ENCODE results near the gene CENPB. TPM values are rescaled to one million over a fixed set of nuclear protein-coding genes. Genes with fewer than 3 reads are reported as not detected.

CENPB gene
- total and polyA plus RNA-seq, 2 of the 4 experiments (the other 2 are of a cell fraction): 45.7 to 59.1 TPM

DNA sequence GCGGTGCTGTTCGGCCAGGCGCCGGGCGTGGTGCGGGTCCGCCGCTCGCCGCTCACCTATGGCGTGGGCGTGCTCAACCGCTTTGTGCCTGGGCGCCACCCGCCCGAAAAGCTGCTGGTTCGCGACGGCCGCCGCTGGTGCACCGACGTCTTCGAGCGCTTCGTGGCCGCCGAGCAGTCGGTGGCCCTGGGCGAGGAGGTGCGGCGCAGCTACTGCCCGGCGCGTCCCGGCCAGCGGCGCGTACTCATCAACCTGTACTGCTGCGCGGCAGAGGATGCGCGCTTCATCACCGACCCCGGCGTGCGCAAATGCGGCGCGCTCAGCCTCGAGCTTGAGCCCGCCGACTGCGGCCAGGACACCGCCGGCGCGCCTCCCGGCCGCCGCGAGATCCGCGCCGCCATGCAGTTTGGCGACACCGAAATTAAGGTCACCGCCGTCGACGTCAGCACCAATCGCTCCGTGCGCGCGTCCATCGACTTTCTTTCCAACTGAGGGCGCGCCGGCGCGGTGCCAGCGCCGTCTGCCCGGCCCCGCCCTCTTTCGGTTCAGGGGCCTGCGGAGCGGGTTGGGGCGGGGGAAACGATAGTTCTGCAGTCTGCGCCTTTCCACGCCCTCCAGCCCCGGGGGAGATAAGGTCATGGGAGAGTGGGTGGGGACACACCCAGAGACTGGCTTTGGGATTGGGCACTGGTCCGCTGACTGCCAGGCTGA lies 34.7 kb downstream of the CENPB start:
- H2BK120ac ChIP-seq (ENCODE audit: low read depth, low read length): no peak overlapping the region
- WGBS, 2 experiments (ENCODE audit: extremely low coverage in 2 of 2, insufficient read length in 1 of 2): 67% methylated on average over 95 of the region's 95 CpGs; no CpG with 5 or more reads in 1 of the 2 experiments
- CTCF ChIA-PET: interaction anchor here (0.6 kb wide), 1 partner anchor 66 kb away, joined by 3 read pairs; no protein-coding TSS in a partner anchor
- H3K4me2 ChIP-seq (ENCODE audit: low read depth, low read length): no peak overlapping the region
- no peak overlapping the region for H3K56ac ChIP-seq (ENCODE audit: extremely low read depth, insufficient read depth, low read length)
- no peak overlapping the region for H3K14ac ChIP-seq (replicated peaks; ENCODE audit: low read depth, low read length)
- no peak overlapping the region for H2AK9ac ChIP-seq (replicated peaks; ENCODE audit: low read depth, low read length, poor library complexity)
- POLR2A ChIA-PET (ENCODE audit: unreplicated experiment): no interaction called here
- H2BK5ac ChIP-seq (ENCODE audit: low read depth, low read length, poor library complexity, severe bottlenecking): no peak overlapping the region
- no peak overlapping the region for H3K4me3 ChIP-seq (ENCODE audit: insufficient read depth, low read depth, low read length)
- TF ChIP-seq, protein P1, sequence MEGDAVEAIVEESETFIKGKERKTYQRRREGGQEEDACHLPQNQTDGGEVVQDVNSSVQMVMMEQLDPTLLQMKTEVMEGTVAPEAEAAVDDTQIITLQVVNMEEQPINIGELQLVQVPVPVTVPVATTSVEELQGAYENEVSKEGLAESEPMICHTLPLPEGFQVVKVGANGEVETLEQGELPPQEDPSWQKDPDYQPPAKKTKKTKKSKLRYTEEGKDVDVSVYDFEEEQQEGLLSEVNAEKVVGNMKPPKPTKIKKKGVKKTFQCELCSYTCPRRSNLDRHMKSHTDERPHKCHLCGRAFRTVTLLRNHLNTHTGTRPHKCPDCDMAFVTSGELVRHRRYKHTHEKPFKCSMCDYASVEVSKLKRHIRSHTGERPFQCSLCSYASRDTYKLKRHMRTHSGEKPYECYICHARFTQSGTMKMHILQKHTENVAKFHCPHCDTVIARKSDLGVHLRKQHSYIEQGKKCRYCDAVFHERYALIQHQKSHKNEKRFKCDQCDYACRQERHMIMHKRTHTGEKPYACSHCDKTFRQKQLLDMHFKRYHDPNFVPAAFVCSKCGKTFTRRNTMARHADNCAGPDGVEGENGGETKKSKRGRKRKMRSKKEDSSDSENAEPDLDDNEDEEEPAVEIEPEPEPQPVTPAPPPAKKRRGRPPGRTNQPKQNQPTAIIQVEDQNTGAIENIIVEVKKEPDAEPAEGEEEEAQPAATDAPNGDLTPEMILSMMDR (conservative IDR thresholded peaks at IDR 0.05; ENCODE audit: low read depth, low read length): no peak
- TF ChIP-seq SMC3 (IDR thresholded peaks at IDR 0.05; ENCODE audit: low read depth, low read length) (no peak), NFE2L2 (IDR thresholded peaks at IDR 0.05; ENCODE audit: low read depth, low read length) (no peak), RAD21 (IDR thresholded peaks at IDR 0.05; ENCODE audit: low read length) (no peak), RCOR1 (IDR thresholded peaks at IDR 0.05; ENCODE audit: insufficient replicate concordance, low read length) (no peak), CEBPB (IDR thresholded peaks at IDR 0.05; ENCODE audit: low read depth, low read length) (no peak), MAZ (IDR thresholded peaks at IDR 0.05; ENCODE audit: borderline replicate concordance, low read depth, low read length) (no peak)
- TF ChIP-seq, protein P2, sequence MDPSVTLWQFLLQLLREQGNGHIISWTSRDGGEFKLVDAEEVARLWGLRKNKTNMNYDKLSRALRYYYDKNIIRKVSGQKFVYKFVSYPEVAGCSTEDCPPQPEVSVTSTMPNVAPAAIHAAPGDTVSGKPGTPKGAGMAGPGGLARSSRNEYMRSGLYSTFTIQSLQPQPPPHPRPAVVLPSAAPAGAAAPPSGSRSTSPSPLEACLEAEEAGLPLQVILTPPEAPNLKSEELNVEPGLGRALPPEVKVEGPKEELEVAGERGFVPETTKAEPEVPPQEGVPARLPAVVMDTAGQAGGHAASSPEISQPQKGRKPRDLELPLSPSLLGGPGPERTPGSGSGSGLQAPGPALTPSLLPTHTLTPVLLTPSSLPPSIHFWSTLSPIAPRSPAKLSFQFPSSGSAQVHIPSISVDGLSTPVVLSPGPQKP (IDR thresholded peaks at IDR 0.05; ENCODE audit: borderline replicate concordance, low read depth, low read length): no peak
- no peaks in the 10 kb centered on the region for H3K79me1 ChIP-seq (ENCODE audit: low read depth in 1 of 2, low read length in 2 of 2)
- no peak overlapping the region for H4K5ac ChIP-seq (ENCODE audit: low read depth, low read length)
- no peak overlapping the region for H2BK20ac ChIP-seq (ENCODE audit: low read depth, low read length)
- H3K27ac ChIP-seq (ENCODE audit: insufficient read depth, low read length): no peak overlapping the region
- H3K9ac ChIP-seq (ENCODE audit: low read depth, low read length): no peak overlapping the region
- H3K18ac ChIP-seq (ENCODE audit: low read depth, low read length): no peak overlapping the region
- H3K9me3 ChIP-seq (ENCODE audit: control insufficient read depth, insufficient read depth, low read length): no peaks in the 10 kb centered on the region
- dilution Hi-C loops (cut with HindIII; ENCODE audit: low sequenced_read_pairs, unreplicated experiment) (no loop called here), intact Hi-C loops (cut with micrococcal nuclease) (no loop called here), in situ Hi-C loops (cut with MboI; ENCODE audit: low sequenced_read_pairs) (no loop called here)
- no peak overlapping the region for H2BK15ac ChIP-seq (ENCODE audit: low read depth, low read length)
- H4K91ac ChIP-seq (ENCODE audit: insufficient read depth, low read depth, low read length): no peak overlapping the region
- no peak overlapping the region for H4K8ac ChIP-seq (ENCODE audit: low read depth in 2 of 2, low read length in 2 of 2)
- no peak overlapping the region for H3K4ac ChIP-seq (ENCODE audit: low read depth, low read length)
- ATAC-seq (ENCODE audit: low read depth) (no peak), DNase-seq (no peak)
- H3K36me3 ChIP-seq (ENCODE audit: control insufficient read depth, insufficient read depth, low read length): peaks cover 6% of the 10 kb centered on the region
- no peaks in the 10 kb centered on the region for H3K4me1 ChIP-seq (ENCODE audit: control insufficient read depth, insufficient read depth, low read length)
- H2AFZ ChIP-seq (replicated peaks; ENCODE audit: low read length, poor library complexity): no peak overlapping the region
- H3K27me3 ChIP-seq (ENCODE audit: control insufficient read depth, insufficient read depth, low read length): peaks cover 7% of the 10 kb centered on the region
- H3K23ac ChIP-seq (ENCODE audit: low read depth, low read length): no peak overlapping the region
- H4K20me1 ChIP-seq (ENCODE audit: insufficient read depth, low read length): 0 out of 2 replicates have a peak, but pooled peaks cover 6% of the 10 kb centered on the region
- no peak overlapping the region for H2AK5ac ChIP-seq (ENCODE audit: low read depth, low read length)
- no TSS peak for BruUV-seq (replicated peaks)
- H3K9me1 ChIP-seq (ENCODE audit: insufficient read depth, low read length): no peaks in the 10 kb centered on the region; the same call in 1 of the 2 replicates

Data from IMR-90 (cell line).